ENCODE results near the gene MAML3. TPM values are rescaled to one million over a fixed set of nuclear protein-coding genes. Genes with fewer than 3 reads are reported as not detected.

The MAML3 gene
- total RNA-seq, 1 donor from 2014 or later, result 18.7 TPM

DNA sequence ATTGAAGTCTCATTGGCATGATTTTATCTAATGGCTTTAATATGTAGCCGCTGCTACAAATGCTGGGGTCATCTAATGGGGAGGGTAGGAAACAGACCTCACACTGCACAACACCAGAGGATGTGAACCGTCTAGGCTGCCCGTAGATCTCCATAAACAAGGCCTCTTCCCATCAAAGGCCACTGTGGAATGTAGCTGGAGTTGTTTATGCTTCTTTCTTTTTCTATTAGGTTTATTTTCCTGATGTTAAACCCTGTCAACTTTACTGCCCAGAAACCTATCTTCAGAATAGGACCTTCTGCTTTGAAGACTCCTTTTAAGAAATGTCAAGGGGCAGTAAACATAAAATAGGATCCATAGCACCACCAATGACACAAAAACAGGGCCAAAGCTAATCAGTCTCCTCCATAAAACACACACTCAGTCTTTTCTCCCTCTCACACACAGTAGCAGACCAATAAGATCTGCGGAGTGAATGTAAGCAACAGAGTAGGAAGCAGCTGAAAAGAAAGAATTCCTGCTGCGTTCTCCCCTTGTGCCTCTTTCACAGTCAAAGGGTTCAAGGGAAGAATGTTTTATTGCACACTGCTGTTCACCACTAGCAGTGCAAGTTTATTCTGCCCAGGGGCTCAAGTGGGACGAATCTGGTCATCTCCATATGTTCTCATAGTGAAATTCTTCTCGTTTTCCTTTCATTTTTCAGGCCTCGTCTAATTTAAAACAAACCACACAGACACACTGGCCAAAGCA lies 72.2 kb downstream of the MAML3 start:
- DNase-seq (ENCODE audit: extremely low read depth, low read depth, low spot score), result no peak

DNA sequence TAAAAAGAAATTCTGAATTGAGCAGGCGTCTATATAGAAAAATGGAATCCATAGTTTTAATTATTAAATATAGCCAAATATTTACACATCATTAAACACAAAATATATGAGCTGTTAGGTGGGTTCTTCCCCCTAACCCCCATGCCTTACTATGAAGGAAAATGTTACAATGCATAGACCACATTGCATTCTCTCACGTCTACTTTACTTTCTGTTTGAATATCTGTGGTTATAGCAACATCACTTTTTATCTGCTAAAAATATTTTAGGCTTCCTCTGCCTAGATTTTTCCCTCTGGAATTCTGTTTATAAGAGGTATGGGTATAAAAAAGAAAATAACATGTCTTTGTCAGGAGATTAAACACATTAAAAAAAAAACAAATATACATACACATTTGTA lies 73.1 kb downstream of the MAML3 start:
- DNase-seq (ENCODE audit: extremely low read depth, low read depth, low spot score), result no peak

DNA sequence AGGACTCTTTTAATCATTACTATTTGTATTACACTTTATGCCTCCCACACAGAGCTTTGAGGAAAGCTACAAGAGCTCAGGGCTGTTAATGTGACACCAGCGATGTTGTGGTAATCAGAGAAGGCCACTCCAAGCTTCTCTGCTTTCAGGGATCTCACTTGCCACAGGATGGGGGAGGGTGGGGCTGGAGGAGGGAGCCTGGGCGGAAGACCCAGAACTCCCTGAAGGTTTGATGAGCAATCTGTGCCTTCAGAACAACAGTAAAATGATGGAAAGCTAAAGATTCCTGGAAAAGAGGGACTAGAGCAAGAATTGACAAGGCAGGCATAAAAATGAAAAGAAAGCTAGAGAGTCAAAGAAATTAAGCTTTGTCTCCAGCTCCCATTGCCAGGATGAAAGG lies 75.6 kb downstream of the MAML3 start:
- no peak for DNase-seq (ENCODE audit: extremely low read depth, low read depth, low spot score)

DNA sequence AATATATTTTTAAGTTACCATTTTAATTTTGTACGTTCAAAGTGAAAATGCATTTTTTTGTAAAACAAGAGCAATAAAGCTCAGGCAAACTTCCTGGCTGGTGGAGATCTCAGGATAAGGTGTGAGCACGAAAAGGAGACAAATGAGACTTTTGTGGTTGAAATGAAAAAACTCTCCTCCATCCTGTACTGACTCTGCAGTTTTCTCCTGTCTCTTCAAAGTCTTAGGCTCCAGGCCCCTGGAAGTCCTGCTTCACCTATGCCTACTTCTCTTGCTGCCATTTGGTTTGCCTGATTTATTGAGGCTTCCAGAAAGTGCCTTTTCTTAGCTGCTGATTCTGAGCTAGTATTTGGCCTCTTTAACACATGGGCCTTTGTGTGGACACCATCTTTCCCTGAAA lies 77.7 kb downstream of the MAML3 start:
- no peak for DNase-seq (ENCODE audit: extremely low read depth, low read depth, low spot score)

DNA sequence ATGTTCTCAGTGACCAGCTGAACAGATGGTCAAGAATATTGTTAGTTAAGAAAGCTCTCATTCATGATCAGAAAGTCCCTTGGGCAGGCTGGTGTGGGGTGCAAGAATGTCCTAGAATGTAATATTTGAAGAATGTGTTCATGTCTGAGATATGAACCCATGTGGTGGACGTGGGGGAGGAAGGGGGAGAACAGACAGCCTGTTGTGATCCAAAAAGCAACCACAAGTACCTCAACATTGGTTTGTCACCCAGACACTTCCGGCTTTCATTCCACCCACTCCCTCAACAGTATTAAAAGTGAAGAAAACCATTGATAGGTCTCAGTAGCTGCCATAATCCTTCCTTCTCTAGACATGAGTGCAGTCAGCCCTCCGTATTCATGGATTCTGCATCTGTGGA lies 82.2 kb downstream of the MAML3 start:
- no peak for DNase-seq (ENCODE audit: extremely low read depth, low read depth, low spot score)

DNA sequence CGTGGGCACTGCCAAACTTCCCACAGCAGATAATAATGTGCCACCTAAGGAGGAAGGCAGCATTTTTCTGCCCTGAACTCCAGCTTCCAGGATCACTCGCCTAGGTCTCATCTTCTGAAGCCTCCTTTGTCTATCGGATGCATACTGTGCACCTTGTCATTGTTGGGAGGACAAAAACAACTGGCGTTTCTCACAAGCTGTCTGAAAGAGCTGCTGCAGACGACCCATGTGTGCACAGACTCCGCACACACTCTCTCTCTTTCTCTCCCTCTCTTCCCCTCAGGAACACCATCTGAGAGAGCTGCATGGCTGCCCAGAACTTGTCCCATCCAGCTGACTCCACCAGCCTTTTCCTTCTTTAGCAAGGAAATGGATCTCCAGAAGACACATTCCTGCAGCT lies 83.0 kb downstream of the MAML3 start:
- no peak for DNase-seq (ENCODE audit: extremely low read depth, low read depth, low spot score)

DNA sequence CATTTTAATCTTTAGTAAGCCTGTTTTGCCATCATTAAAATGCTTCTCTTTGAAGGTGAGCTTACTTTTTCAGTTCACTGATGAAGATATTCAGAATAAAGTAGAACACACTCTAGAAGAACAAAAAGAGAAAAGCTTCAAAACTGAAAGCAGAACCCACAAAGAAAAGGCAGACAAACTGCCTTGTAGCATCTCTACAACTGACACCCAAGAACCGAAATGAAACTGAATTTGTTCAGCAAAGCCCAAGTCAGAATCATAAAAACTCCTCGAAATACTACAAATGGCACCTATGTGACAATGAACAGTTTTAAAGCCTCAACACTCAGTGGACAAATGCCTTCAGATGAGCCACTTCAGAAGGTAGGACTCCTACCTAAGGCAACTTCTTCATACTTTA lies 83.6 kb downstream of the MAML3 start:
- DNase-seq (ENCODE audit: extremely low read depth, low read depth, low spot score), result no peak

DNA sequence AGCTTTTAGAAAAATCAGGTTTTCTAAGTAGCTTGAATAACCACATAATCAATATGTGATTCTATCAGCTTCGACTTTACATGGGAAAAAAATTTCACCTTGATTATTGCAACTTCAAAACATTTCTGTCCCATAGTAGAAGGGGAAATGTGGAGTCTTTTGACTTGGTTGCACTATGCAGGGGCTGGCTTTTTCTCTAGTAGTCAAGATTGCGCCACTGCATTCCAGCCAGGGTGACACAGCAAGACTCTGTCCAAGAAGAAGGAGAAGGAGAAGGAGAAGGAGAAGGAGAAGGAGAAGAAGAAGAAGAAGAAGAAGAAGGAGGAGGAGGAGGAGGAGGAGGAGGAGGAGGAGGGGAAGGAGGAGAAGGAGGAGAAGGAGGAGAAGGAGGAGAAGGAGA lies 84.9 kb downstream of the MAML3 start:
- DNase-seq (ENCODE audit: extremely low read depth, low read depth, low spot score), result no peak

DNA sequence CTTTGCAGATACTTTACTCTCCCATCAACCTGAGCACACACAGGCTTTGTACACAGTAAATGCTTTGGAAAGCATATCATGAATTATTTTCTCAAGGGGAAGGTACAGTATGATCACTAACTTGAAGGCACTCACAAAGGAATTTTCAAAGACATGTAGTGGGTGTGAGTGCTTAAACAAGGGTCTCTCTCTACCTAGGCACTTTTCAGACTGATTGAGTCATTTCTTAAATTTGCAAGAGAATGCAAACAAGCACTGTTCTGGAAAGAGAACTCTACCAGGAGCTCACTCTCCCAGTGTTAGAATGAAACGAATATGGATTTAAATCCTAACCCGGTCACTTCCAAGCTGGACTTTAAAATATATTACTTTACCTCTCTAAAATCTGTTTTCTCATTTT lies 85.7 kb downstream of the MAML3 start:
- DNase-seq (ENCODE audit: extremely low read depth, low read depth, low spot score), result no peak

DNA sequence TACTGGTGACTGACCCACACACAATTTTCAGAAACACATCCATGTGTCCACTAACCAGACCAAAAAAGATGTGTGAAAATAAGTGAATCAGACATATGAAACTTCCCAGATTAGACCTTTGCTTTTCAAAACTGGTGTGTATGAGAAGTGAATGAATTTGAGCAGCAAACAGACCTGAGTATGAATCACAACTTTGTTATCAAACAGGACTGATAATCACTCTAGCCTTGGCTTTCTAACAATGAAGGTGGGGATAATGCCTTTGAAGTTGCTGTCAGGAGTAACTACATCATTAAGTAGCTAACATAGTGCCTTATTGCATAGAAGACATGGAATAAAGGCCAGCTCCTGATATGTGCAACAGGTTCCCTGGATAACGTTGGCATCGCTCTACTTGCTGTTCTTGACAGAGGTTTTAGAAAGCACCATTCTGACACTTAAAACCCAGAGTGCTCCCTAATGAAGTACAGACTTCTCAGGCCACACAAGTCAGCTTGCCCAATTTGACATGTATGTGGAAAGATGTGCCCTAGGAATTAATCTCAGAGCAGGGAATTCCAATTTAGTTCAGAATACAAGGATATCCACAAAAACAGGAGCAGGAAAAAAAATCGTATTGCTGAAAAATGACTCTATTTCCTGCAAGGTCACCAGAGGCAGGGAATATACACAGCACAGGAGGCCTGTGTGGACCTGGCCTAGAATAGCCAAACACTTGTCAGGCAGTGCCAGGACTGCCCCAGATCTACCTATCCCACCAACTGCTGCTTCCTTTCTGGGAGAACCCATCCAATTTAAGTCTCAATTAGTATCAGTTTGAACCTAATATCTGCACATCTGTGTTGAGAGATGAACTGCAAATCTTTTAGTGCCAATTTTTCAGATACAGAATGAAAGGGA lies 87.7 kb downstream of the MAML3 start:
- no peak for DNase-seq (ENCODE audit: extremely low read depth, low read depth, low spot score)

DNA sequence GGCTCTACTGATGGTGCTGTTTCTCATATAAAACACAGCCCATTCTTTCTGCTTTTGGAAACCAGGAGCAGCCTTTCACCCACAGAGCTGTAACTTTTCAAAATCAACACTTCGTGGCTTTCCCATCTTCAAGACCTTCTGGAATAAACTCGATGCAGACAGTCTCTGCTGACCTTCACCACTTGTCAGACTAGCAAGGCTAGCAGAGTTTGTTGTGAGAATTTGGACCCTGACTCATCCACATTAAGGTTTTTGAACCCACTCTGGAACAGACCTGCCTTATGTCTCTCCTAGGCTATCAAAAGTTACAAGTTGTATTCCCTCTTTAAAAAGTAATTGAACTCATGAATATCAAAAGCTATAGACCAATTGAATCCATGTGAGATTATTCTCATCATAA lies 88.6 kb downstream of the MAML3 start:
- DNase-seq (ENCODE audit: extremely low read depth, low read depth, low spot score), result no peak

DNA sequence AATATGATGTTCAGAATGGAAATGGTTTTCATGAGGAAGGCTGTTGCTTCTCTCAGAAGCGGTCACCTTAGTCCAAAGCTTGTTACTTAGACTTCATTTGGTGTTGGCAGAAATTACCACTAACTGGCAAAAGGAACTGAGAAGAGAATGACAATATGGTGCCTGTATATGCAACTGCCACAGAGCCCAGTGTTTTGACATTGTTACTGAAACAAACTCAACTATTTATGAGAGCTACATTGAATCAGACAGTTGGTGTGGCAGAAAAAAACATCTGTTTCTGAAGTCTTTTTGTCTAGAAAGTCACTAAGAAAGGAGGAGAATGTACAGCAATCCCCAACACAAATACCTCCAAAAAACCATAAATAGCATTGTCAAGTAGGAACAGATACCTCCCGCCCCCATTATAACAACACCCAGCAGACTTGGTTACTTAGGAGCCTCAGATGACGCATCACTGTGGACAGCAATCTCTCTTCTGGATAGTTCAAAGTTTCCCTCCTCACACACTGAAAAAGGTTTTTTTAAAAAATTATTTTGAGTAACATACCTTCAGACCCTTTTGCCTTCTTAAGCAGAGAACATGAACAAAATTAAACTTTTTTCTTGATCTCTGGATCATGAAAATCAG lies 92.2 kb downstream of the MAML3 start:
- DNase-seq (ENCODE audit: extremely low read depth, low read depth, low spot score), result no peak

DNA sequence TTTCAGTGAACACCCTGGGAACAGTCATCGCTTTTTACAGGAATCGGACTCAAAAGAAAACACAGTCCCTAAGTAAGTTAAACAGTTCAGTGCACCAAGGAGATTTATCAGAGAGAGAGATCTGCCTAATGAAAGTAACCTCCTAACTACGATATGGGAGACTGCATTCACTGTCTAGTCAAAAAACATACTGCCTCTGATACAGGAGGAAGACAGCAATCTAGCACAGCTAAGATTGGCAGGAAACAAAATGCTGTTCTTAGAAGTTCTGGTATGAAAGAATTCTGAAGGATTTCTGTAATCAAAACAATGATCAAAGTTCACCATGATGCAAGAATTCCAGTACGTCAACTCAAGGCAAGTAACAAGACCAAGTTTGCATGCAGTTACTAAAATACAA lies 92.8 kb downstream of the MAML3 start:
- no peak for DNase-seq (ENCODE audit: extremely low read depth, low read depth, low spot score)

DNA sequence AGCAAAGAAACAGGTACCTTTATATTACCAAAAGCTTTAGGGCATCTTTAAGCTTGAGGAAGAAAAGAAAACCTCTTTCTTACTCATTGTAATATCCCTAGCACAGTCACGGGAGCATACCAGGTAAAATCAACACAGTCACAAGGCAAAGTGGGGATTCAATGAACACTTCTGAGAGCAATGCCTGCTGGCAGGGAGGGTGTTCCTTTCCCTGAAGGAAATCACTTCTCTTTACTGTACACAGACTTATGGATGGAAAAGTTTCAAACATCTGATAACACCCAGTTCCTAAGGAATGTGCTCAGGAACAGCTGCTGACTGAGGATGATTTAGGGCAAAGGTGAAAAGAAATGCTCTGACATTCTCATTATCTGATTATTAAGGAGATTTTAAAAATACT lies 94.8 kb downstream of the MAML3 start:
- no peak for DNase-seq (ENCODE audit: extremely low read depth, low read depth, low spot score)

DNA sequence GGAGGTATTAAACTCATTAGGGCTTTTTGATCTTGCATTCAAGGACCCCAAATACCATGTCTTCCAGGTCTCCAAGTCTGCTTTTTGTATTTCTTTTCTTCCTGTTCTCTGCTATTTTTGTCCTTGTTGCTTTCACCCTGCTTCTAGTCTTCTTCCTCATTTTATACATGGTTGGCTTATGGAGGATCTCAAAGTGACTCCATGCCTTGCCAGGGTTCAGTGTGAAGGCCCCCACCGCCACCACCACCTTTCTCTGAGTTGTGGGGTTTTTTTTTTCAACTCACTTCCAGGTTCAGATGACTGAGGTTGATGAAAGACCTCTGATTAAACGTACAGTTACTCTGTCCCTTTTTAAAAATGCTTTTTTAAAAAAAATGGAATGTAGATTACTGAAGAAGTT lies 96.3 kb downstream of the MAML3 start:
- DNase-seq (ENCODE audit: extremely low read depth, low read depth, low spot score), result no peak

DNA sequence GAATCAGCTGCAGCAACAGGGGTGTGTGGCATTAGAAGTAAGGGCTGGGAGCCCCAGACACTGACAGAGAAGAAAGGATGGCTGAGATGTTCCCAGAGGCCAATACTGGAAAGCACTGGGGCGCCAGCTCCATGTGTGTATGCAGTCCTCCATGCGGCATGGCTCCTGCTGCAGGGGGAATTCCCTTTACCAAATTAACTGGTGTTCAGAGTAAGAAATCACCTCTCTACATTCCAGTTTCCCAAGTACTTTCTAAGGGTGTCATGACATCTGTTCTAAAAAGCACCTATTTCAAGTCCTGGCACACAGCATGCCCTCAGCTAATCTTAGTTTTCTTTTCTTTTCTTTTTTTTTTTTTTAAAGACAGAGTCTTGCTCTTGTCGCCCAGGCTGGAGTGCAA lies 98.0 kb downstream of the MAML3 start:
- no peak for DNase-seq (ENCODE audit: extremely low read depth, low read depth, low spot score)

DNA sequence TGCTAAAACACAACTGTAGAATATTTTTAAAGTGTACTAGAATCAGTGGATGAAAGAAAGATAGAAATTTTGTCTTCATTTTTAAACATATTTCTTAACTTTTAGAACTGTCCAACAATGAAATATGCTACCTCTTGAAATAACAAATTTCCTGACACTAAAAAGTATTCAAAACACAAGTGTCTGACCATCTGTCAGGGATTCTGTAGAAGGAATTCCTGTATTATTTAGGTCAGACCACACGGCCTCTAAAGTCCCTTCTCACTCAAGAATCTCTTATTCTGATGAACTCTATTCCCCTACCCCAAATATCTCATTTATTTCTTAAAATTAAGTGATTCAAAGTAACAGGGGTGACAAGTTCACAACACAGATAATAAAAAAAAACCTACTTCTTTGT lies 99.1 kb downstream of the MAML3 start:
- DNase-seq (ENCODE audit: extremely low read depth, low read depth, low spot score), result no peak

DNA sequence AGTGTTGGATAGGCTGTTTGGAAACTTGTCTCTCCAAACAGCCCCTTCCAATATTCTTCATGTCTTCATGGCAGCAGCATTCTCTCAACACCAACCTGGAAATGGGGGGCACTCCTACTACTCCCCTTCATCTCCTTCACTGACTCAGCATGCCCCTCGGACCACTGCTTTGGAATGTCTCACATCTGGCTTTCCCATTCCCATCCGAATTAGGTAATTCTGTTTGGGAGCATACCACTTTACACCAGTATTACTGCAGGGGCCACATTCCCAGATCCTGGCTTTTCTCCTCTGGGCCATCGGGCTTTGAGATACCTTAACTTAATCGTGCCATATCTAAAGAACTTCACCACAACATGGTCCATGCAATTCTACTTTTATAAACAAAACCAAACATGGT lies 100.8 kb downstream of the MAML3 start:
- DNase-seq (ENCODE audit: extremely low read depth, low read depth, low spot score), result no peak

DNA sequence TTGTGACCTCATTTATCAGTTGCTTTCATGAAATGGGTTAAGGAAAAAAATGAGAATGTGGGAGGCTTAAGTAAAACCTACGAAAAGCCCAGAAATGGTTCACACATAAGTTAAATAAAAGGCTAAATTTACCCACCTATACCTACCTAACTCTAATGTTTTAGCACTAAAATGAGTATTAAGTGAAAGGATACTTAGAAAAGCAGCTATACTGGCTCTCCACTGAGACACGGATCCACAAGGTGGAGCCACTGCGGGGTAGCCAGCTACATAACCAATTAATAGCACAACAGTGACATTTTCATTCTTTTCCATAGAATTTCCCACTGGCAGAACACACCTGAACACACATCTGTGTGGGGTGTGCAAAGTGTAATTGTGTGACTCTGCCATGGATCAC lies 101.9 kb downstream of the MAML3 start:
- DNase-seq (ENCODE audit: extremely low read depth, low read depth, low spot score), result no peak

DNA sequence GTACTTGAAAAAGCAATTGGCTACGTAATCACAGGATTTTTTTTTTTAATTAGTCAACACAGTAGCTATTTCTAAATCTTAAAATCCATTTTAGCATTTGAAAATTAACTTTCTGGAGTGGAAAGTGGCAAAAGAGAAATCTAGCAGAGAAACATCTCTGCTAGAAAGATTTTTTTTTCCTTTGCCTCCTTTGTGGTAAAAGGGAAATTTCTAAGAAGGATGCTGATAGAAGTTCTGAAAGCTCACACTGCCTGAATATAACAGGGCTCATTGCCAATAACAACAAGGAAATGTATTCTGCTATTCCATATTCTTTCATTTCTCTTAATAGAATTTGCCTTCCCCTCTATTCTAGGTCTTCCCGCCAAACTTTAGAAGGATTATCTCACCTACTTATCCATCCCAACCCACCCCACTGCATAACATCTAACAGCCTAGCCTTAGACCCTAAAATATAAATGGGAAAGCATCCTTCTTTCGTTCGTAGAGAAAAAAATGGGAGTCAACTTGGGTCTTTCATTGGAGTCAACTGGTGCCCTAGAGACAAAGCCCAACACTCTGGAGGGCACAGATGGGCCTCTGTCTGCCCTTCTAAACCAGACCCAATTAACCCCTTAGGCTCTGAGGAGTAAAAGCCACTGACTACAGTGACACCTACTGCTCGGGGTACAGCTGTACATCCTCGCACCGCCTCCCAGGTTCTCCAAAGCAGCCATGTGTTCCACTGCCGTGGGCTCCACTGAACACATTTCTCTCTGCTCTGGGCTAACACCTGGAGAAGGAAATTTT lies 103.9 kb downstream of the MAML3 start:
- DNase-seq (ENCODE audit: extremely low read depth, low read depth, low spot score), result no peak
